ENCODE results near the gene SREK1.
"Not testable (repeated sequence)": the region's sequence is repeated elsewhere in the genome, so short reads cannot be mapped to it uniquely, and the experiment has no call there.

GRCh38 chr5:66222896-66223295 is 78.8 kb downstream of the SREK1 start:
- TF ChIP-seq CTCF, MAX (IDR thresholded peaks at IDR 0.05; ENCODE audit: low read depth, low read length): not testable (repeated sequence)

Data from NB4 (cell line).